H1 (cell line): ENCODE data around the gene ZBTB20.

ENCODE experiments used
- BRCA1 ChIP-seq: IDR thresholded peaks from 2 replicates; pipeline ENCODE4 v1.6.1; 2012; ENCODE audit warnings: low read depth, low read length, improper control_type of control experiment
- CEBPB ChIP-seq: IDR thresholded peaks from 2 replicates; pipeline ENCODE4 v1.6.1; 2012; ENCODE audit warnings: low read depth, low read length
- CTCF ChIP-seq, 3 experiments: IDR thresholded peaks; 1 replicate in 2 of 3; 2 replicates in 1 of 3; pipeline versions ENCODE4 v1.5.1 to v1.6.1; 2011; ENCODE audit warnings: low read length in 3 of 3, mild to moderate bottlenecking in 3 of 3, inconsistent platforms in 2 of 3, low read depth in 1 of 3, moderate library complexity in 1 of 3; ENCODE audit not compliant: insufficient read depth in 1 of 3; ENCODE audit errors: control extremely low read depth in 1 of 3
- EP300 ChIP-seq, 2 experiments: IDR thresholded peaks; 1 replicate in 1 of 2; 2 replicates in 1 of 2; pipeline ENCODE4 v1.6.1; 2011 to 2012; ENCODE audit warnings: low read depth in 2 of 2, low read length in 2 of 2, mild to moderate bottlenecking in 2 of 2, borderline replicate concordance in 1 of 2, inconsistent platforms in 1 of 2, moderate library complexity in 1 of 2
- EZH2 ChIP-seq: fragments of 200-600 bp; sonication (generic); IDR thresholded peaks from 2 replicates; pipeline ENCODE4 v1.7.1; 2012; ENCODE audit warnings: low read depth, mild to moderate bottlenecking, moderate library complexity, low read length, inconsistent platforms; ENCODE audit not compliant: severe bottlenecking
- JUND ChIP-seq: IDR thresholded peaks from 2 replicates; pipeline ENCODE4 v1.6.1; 2011; ENCODE audit warnings: mild to moderate bottlenecking, improper control_type of control experiment, low read length
- SIN3A ChIP-seq, 2 experiments: IDR thresholded peaks in 1 of 2; conservative IDR thresholded peaks in 1 of 2; 2 replicates each; pipeline ENCODE4 v1.6.1; 2011 to 2012; ENCODE audit warnings: low read length in 2 of 2, improper control_type of control experiment in 1 of 2, low read depth in 1 of 2, mild to moderate bottlenecking in 1 of 2
- ZNF274 ChIP-seq: IDR thresholded peaks from 2 replicates; pipeline ENCODE4 v1.7.0; 2012; ENCODE audit warnings: low read length, borderline replicate concordance; ENCODE audit errors: extremely low read depth

DNA sequence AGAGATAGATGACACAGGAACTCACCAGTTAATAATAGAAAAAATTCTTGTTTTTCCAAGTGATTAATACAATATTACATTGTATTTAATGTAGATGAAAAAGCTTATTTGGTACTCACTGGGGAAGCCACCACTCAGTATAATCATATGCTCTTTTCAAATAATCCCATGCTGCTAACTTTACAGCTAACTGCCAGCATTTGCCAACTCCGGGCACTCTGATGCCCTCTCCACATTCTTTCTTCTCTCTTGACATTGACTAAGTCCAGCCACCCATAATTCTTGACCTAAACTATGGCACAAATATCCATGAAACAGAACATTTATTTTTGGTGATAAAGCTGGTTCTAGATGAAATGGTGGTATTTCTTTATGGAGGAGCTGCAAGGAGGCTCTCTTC is 384.9 kb downstream of the ZBTB20 start:
- TF ChIP-seq CTCF (IDR thresholded peaks at IDR 0.05; ENCODE audit: control extremely low read depth in 1 of 3, insufficient read depth in 1 of 3, low read depth in 1 of 3, low read length in 3 of 3) (no peak), EZH2 (no peak), SIN3A (conservative IDR thresholded peaks at IDR 0.05 in 1 of 2, IDR thresholded peaks at IDR 0.05 in 1 of 2; ENCODE audit: low read depth in 1 of 2, low read length in 2 of 2) (no peak), JUND (no peak), EP300 (IDR thresholded peaks at IDR 0.05; ENCODE audit: borderline replicate concordance in 1 of 2, low read depth in 2 of 2, low read length in 2 of 2) (no peak), BRCA1 (no peak), CEBPB (no peak), ZNF274 (no peak)
